Measurements from ENCODE around the gene CUL5. TPM values are rescaled to one million over a fixed set of nuclear protein-coding genes. Genes with fewer than 3 reads are reported as not detected.

The CUL5 gene
- total and polyA plus RNA-seq, 2 of the 8 experiments (the other 6 are each of a cell fraction or from before 2014, with no cell fraction given), result 4.9 to 31.8 TPM

DNA sequence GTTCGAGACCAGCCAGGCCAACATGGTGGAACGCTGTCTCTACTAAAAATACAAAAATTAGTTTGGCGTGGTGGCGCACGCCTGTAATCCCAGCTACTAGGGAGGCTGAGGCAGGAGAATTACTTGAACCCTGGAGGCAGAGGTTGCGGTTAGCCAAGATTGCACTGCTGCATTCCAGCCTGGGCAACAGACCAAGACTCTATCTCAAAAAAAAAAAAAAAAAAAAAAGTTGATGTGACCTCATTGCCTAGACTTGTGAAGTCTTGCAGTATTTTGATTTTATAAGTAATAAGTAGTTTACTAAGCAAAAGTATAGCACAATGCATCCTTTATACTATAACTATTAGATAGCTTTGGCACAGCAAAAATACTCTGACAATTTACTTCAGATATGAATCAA lies 9.9 kb upstream of the CUL5 start:
- Histone ChIP-seq H4K20me1 (replicated peaks in 1 of 2; ENCODE audit: control insufficient read depth in 1 of 2, insufficient read depth in 2 of 2, low read length in 2 of 2) (no peaks in the 10 kb centered on the region), H3K18ac (ENCODE audit: extremely low read depth, low read length) (no peak overlapping the region), H3K79me1 (ENCODE audit: low read depth, low read length) (no peaks in the 10 kb centered on the region), H2BK5ac (ENCODE audit: low read depth, low read length) (no peak overlapping the region), H3K4me2 (ENCODE audit: insufficient read depth in 1 of 2, low read depth in 2 of 2, low read length in 2 of 2) (no peak overlapping the region), H3K23ac (ENCODE audit: insufficient read length) (no peak overlapping the region), H2BK12ac (ENCODE audit: low read depth, low read length) (no peak overlapping the region), H3K56ac (replicated peaks; ENCODE audit: insufficient read length, low read depth, low read length) (no peak overlapping the region), H3K4ac (replicated peaks; ENCODE audit: insufficient read length, low read depth, low read length) (no peak overlapping the region), H3K4me1 (replicated peaks in 1 of 4; ENCODE audit: control insufficient read depth in 3 of 4, insufficient read depth in 4 of 4, low read length in 3 of 4) (no peaks in the 10 kb centered on the region), H3K9me3 (ENCODE audit: insufficient read depth in 2 of 2, low read depth in 1 of 2, low read length in 1 of 2) (no peaks in the 10 kb centered on the region), H4K91ac (replicated peaks; ENCODE audit: insufficient read length, low read length) (no peak overlapping the region), H3K27ac (ENCODE audit: low read depth, low read length) (no peak overlapping the region), H2BK15ac (ENCODE audit: low read length) (no peak overlapping the region), H3K14ac (ENCODE audit: insufficient read length) (no peak overlapping the region), H2BK20ac (ENCODE audit: low read length) (no peak overlapping the region), H3K4me3 (ENCODE audit: extremely low read depth in 1 of 4, insufficient read depth in 2 of 4, low read depth in 3 of 4, low read length in 4 of 4) (no peak overlapping the region), H3K36me3 (ENCODE audit: control insufficient read depth in 2 of 4, insufficient read depth in 4 of 4, low read length in 3 of 4) (no peaks in the 10 kb centered on the region), H4K8ac (ENCODE audit: extremely low read depth, insufficient read depth, low read length) (no peak overlapping the region), H3K27me3 (replicated peaks in 1 of 4; ENCODE audit: control insufficient read depth in 3 of 4, extremely low read depth in 1 of 4, insufficient read depth in 3 of 4, low read length in 3 of 4) (no peaks in the 10 kb centered on the region), H4K5ac (ENCODE audit: insufficient read length, low read depth, low read length) (no peak overlapping the region), H3K9ac (replicated peaks in 1 of 4; ENCODE audit: extremely low read depth in 1 of 4, low read depth in 3 of 4, low read length in 3 of 4) (no peak overlapping the region), H2AFZ (ENCODE audit: low read length) (no peak overlapping the region), H2AK5ac (ENCODE audit: low read depth, low read length) (no peak overlapping the region), H3K79me2 (ENCODE audit: control insufficient read depth in 1 of 2, insufficient read depth in 2 of 2, low read length in 2 of 2) (no peaks in the 10 kb centered on the region), H2BK120ac (replicated peaks; ENCODE audit: low read depth, low read length) (no peak overlapping the region), H3K23me2 (ENCODE audit: low read depth, low read length) (no peaks in the 10 kb centered on the region)
- TF ChIP-seq JUND (IDR thresholded peaks at IDR 0.05; ENCODE audit: low read length) (no peak), JUN (IDR thresholded peaks at IDR 0.05; ENCODE audit: low read depth, low read length) (no peak), CHD1 (IDR thresholded peaks at IDR 0.05; ENCODE audit: low read depth, low read length) (no peak), FOSL1 (IDR thresholded peaks at IDR 0.05; ENCODE audit: insufficient read depth, low read depth, low read length) (no peak), CEBPB (IDR thresholded peaks at IDR 0.05; ENCODE audit: low read depth, low read length) (no peak), SUZ12 (IDR thresholded peaks at IDR 0.05; ENCODE audit: low read length) (no peak), SP2 (IDR thresholded peaks at IDR 0.05; ENCODE audit: low read length) (no peak), KDM5A (IDR thresholded peaks at IDR 0.05; ENCODE audit: low read length) (no peak), YY1 (IDR thresholded peaks at IDR 0.05; ENCODE audit: low read depth, low read length) (no peak)
- TF ChIP-seq, protein P1, sequence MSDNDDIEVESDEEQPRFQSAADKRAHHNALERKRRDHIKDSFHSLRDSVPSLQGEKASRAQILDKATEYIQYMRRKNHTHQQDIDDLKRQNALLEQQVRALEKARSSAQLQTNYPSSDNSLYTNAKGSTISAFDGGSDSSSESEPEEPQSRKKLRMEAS (IDR thresholded peaks at IDR 0.05), result no peak
- no peak for FAIRE-seq
- 88% methylated on average over 6 of the region's 6 CpGs; no CpG with 5 or more reads in 1 of the 2 experiments for WGBS, 2 experiments (ENCODE audit: extremely low coverage in 1 of 2, insufficient coverage in 1 of 2, insufficient read length in 1 of 2, insufficient replicate concordance in 2 of 2, low coverage in 1 of 2, low lambda C conversion rate in 2 of 2, missing lambda C conversion rate in 1 of 2)
- ChIA-PET CTCF (ENCODE audit: partially characterized antibody) (interaction anchor here (0.6 to 3.1 kb wide), 13 partner anchors 9 to 227 kb away, joined by 3 to 29 read pairs (median 4); partner anchors contain the start of gene CUL5), POLR2A (ENCODE audit: partially characterized antibody) (interaction anchor here (0.7 kb wide), 1 partner anchor 24 kb away, joined by 3 read pairs; no protein-coding TSS in a partner anchor)
- DNase-seq (ENCODE audit: low read depth in 1 of 2, low spot score in 2 of 2), result no peak
